ENCODE measurements around the gene PML. TPM values are rescaled to one million over a fixed set of nuclear protein-coding genes. Genes with fewer than 3 reads are reported as not detected.

The PML gene
- total and polyA plus RNA-seq, 9 of the 15 experiments (the other 6 are each of a cell fraction or from before 2014, with no cell fraction given) = 5.0 to 50.7 (median 10.1) TPM

- ChIA-PET POLR2A (interaction anchor here (1.3 kb wide), 1 partner anchor 12 kb away, joined by 3 read pairs; no protein-coding TSS in a partner anchor), CTCF (ENCODE audit: low intra/inter-chr PET ratio) (no interaction called here)
- FAIRE-seq (no peak), DNase-seq (ENCODE audit: extremely low read depth in 1 of 4, low spot score in 3 of 4) (no peak), ATAC-seq (no peak)
- intact Hi-C loops (cut with micrococcal nuclease) (no loop called here), in situ Hi-C loops (cut with MboI) (no loop called here)
- no peaks in the 10 kb centered on the region for H3K4me1 ChIP-seq (replicated peaks in 1 of 2; ENCODE audit: control insufficient read depth in 2 of 2, insufficient read depth in 2 of 2, low read length in 2 of 2)
- no peaks in the 10 kb centered on the region for H3K9me1 ChIP-seq (ENCODE audit: control insufficient read depth, insufficient read depth, low read length)
- H3K27me3 ChIP-seq (ENCODE audit: control insufficient read depth in 2 of 2, insufficient read depth in 2 of 2, low read length in 2 of 2) = no peaks in the 10 kb centered on the region
- 0 out of 2 replicates have a peak, but pooled peaks cover 2% of the 10 kb centered on the region for H3K9me3 ChIP-seq (replicated peaks; ENCODE audit: control insufficient read depth, insufficient read depth, low read depth, low read length)
- H3K36me3 ChIP-seq (ENCODE audit: control insufficient read depth, insufficient read depth, low read length) = peaks cover 63% of the 10 kb centered on the region
- 72% methylated on average over 5 of the region's 5 CpGs for WGBS (ENCODE audit: insufficient coverage, low coverage, missing lambda C conversion rate)
- H3K9ac ChIP-seq (ENCODE audit: insufficient read depth in 1 of 2, low read depth in 2 of 2, low read length in 2 of 2) = no peak overlapping the region
- H3K4me2 ChIP-seq (ENCODE audit: insufficient read depth, low read length) = no peak overlapping the region
- H2AFZ ChIP-seq (ENCODE audit: low read depth, low read length) = no peak overlapping the region
- peaks cover 54% of the 10 kb centered on the region for H3K79me2 ChIP-seq (ENCODE audit: control insufficient read depth, insufficient read depth, low read length)
- H3K27ac ChIP-seq (ENCODE audit: extremely low read depth, low read depth, low read length) = no peak overlapping the region; the same call in 2 of the 3 replicates
- peaks cover 12% of the 10 kb centered on the region for H4K20me1 ChIP-seq (replicated peaks; ENCODE audit: control insufficient read depth, insufficient read depth, low read length)
- no peak overlapping the region for H3K4me3 ChIP-seq
- BruUV-seq (replicated peaks) = no TSS peak
- TF ChIP-seq TEAD1 (CRISPR knock-in tag; IDR thresholded peaks at IDR 0.05) = no peak
- no peak for TF ChIP-seq CBX3 (IDR thresholded peaks at IDR 0.05; ENCODE audit: borderline replicate concordance in 1 of 2, low read length in 2 of 2)
- no peak for TF ChIP-seq KDM1A (IDR thresholded peaks at IDR 0.05)
- TF ChIP-seq IFI16 (CRISPR knock-in tag; IDR thresholded peaks at IDR 0.05) = no peak
- TF ChIP-seq CXXC5 (CRISPR knock-in tag; IDR thresholded peaks at IDR 0.05) = no peak
- no peak for TF ChIP-seq DEAF1 (CRISPR knock-in tag; IDR thresholded peaks at IDR 0.05)
- TF ChIP-seq ZBTB49 (CRISPR knock-in tag; IDR thresholded peaks at IDR 0.05; ENCODE audit: borderline replicate concordance) = no peak
- TF ChIP-seq PHF21A (IDR thresholded peaks at IDR 0.05; ENCODE audit: borderline replicate concordance, low read depth) = no peak
- no peak for TF ChIP-seq DACH1 (IDR thresholded peaks at IDR 0.05; ENCODE audit: partially characterized antibody)
- TF ChIP-seq KDM4B (IDR thresholded peaks at IDR 0.05; ENCODE audit: borderline replicate concordance in 2 of 2, low read depth in 1 of 2) = no peak
- TF ChIP-seq ARID4B (CRISPR knock-in tag; IDR thresholded peaks at IDR 0.05) = no peak
- no peak for TF ChIP-seq SRSF3 (IDR thresholded peaks at IDR 0.05; ENCODE audit: insufficient read depth, low read length)
- no peak for TF ChIP-seq SETDB1 (IDR thresholded peaks at IDR 0.05; ENCODE audit: low read length)
- TF ChIP-seq ZNF75A (CRISPR knock-in tag; IDR thresholded peaks at IDR 0.05) = no peak
- no peak for TF ChIP-seq PTRF (tag; IDR thresholded peaks at IDR 0.05)
These were observed 13.4 kb downstream of the PML start for GRCh38 chr15:74007820-74008371.

Data from K562 (cell line).